Measurements from ENCODE around the gene TTC27.
"Not testable (repeated sequence)": the region's sequence is repeated elsewhere in the genome, so short reads cannot be mapped to it uniquely, and the experiment has no call there.

The TTC27 gene

GRCh38 chr2:32838418-32838817 is 210.6 kb downstream of the TTC27 start:
- no peak for TF ChIP-seq CTCF (IDR thresholded peaks at IDR 0.05; ENCODE audit: low read depth, low read length)
- H3K4me1 ChIP-seq = peaks cover 4% of the 10 kb centered on the region; the same call in 1 of the 2 replicates
- no peaks in the 10 kb centered on the region for H3K27me3 ChIP-seq
- no peaks in the 10 kb centered on the region for H3K9me3 ChIP-seq
- no peaks in the 10 kb centered on the region for H3K36me3 ChIP-seq
- H3K4me3 ChIP-seq (ENCODE audit: low read depth, low read length) = no peak overlapping the region
- DNase-seq = no peak

GRCh38 chr2:32838949-32839348 is 211.1 kb downstream of the TTC27 start:
- H3K4me3 ChIP-seq (ENCODE audit: low read depth, low read length) = no peak overlapping the region
- H3K27me3 ChIP-seq = no peaks in the 10 kb centered on the region
- no peaks in the 10 kb centered on the region for H3K9me3 ChIP-seq
- peaks cover 5% of the 10 kb centered on the region; the same call in 1 of the 2 replicates for H3K4me1 ChIP-seq
- no peak for DNase-seq
- TF ChIP-seq CTCF (IDR thresholded peaks at IDR 0.05; ENCODE audit: low read depth, low read length) = no peak
- H3K36me3 ChIP-seq = no peaks in the 10 kb centered on the region

DNA sequence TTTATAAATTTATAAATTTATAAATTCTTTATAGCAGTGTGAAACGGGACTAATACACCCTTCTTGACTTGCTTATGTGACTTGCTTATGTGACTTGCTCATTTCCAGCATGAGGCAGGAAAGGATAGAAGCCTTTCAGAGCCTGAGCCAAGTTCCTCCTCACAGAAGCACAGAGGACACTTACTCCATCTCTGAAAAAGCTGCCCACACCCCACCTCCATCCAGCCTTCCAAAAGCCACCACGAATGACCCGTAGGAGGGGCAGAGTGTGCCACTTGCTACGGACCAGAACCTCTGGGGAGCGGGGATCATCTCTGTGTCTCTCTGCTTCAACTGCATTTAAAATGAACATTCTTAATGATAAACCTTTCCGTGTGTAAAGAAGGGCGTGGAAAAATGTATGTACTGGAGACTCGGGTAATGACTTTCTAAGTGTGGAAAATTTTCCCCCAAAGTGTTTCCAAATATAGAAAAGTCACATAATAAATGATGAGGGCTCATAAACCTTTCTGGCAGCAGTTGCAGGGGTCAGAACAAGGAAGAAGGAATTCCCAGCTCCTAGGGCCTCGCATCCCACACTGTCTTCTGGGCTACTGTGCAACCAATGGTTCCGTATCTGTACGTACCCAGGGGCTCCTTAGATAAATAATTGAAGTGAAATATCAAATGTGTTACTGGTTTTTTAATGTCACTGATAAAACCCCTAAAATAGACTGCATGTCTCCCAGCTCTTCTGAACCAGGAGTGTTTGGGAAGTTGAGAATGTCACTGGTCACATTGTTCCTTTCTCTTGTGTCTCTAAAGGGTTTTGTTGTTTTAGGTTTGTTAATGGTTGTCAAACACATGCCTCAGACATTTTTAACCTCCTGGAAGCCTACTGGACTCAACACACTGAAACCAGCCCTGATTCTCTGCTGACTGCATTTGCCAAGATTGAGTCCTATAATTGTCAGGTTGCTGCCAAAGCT is 214.4 kb downstream of the TTC27 start:
- peaks cover 10% of the 10 kb centered on the region for H3K4me1 ChIP-seq

DNA sequence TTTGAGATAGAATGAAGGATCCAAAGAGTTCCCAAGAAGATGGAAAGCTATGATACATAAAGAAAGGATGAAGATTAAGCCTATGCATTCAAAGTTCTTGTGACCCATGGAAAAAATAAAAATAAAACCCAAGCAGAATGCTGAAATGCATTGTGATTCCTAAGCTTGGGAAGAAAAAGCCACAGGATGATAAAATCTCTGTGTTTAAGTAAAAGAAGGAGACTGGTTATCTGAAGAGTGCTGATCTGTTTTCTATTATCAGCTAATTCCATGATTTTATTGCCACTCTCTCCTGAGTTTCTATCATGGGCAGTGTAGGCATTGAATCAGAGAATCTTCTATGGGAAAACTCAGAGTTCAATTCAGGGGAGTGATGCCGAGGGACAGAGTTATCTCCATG is 215.8 kb downstream of the TTC27 start:
- no peaks in the 10 kb centered on the region for H3K27me3 ChIP-seq
- no peak for TF ChIP-seq CTCF (IDR thresholded peaks at IDR 0.05; ENCODE audit: low read depth, low read length)
- H3K4me1 ChIP-seq = peaks cover 10% of the 10 kb centered on the region
- H3K9me3 ChIP-seq = no peaks in the 10 kb centered on the region; the same call in 1 of the 2 replicates
- no peaks in the 10 kb centered on the region for H3K36me3 ChIP-seq
- H3K4me3 ChIP-seq (ENCODE audit: low read depth, low read length) = no peak overlapping the region
- DNase-seq = no peak

More for the DNA sequence above, 214.4 kb downstream of the TTC27 start:
- H3K36me3 ChIP-seq = no peaks in the 10 kb centered on the region
- no peak for DNase-seq
- H3K4me3 ChIP-seq (ENCODE audit: low read depth, low read length) = no peak overlapping the region
- no peak for TF ChIP-seq CTCF (IDR thresholded peaks at IDR 0.05; ENCODE audit: low read depth, low read length)
- no peaks in the 10 kb centered on the region for H3K27me3 ChIP-seq
- no peaks in the 10 kb centered on the region; the same call in 1 of the 2 replicates for H3K9me3 ChIP-seq

DNA sequence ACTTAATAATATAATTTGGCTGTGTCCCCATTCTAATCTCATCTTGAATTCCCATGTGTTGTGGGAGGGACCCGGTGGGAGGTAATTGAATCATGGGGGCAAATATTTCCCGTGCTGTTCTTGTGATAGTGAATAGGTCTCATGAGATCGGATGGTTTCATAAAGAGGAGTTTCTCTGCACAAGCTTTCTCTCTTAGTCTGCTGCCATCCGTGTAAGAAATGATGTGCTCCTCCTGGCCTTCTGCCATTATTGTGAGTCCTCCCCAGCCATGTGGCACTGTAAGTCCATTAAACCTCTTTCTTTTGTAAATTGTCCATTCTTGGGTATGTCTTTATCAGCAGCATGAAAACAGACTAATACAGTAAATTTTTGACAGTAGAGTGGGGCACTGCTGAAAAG is 216.4 kb downstream of the TTC27 start:
- Histone ChIP-seq H3K27me3 (no peaks in the 10 kb centered on the region), H3K4me1 (peaks cover 7% of the 10 kb centered on the region), H3K36me3 (no peaks in the 10 kb centered on the region), H3K4me3 (ENCODE audit: low read depth, low read length) (no peak overlapping the region), H3K9me3 (no peaks in the 10 kb centered on the region; the same call in 1 of the 2 replicates)
- no peak for TF ChIP-seq CTCF (IDR thresholded peaks at IDR 0.05; ENCODE audit: low read depth, low read length)
- DNase-seq = no peak

DNA sequence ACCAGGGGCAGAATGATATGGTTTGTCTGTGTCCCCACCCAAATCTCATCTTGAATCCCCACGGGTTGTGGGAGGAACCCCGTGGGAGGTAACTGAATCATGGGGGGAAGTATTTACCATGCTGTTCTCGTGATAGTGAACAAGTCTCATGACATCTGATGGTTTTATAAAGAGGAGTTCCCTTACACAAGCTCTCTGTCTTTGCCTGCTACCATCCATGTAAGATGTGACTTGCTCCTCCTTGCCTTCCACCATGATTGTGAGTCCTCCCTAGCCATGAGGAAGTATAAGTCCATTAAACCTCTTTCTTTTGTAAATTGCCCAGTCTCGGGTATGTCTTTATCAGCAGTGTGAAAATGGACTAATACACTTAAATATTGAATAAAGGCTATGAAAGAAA is 218.4 kb downstream of the TTC27 start:
- H3K9me3 ChIP-seq; H3K27me3 ChIP-seq; H3K36me3 ChIP-seq; H3K4me3 ChIP-seq (ENCODE audit: low read depth, low read length); DNase-seq; H3K4me1 ChIP-seq: not testable (repeated sequence)

Measured in BE2C (cell line).